GM12864 (cell line): ENCODE data around the gene SYT12.

ENCODE experiments used
- DNase-seq: peaks from one replicate; pipeline ENCODE4 v3.0.0-alpha.2; 2011; ENCODE audit warnings: low read depth
- H3K4me3 ChIP-seq: 2 replicates; pipeline ENCODE4 v1.5.1; 2011; ENCODE audit warnings: mild to moderate bottlenecking, low read depth, low read length, control low read depth
- CTCF ChIP-seq: IDR thresholded peaks from 2 replicates; pipeline ENCODE4 v1.5.1; 2011; ENCODE audit warnings: low read depth, mild to moderate bottlenecking, moderate library complexity, low read length, control low read depth, inconsistent platforms; ENCODE audit errors: missing control alignments

The SYT12 gene

GRCh38 chr11:67050139-67050538 lies 27.2 kb downstream of the SYT12 start:
- DNase-seq, result no peak
- no peak overlapping the region for H3K4me3 ChIP-seq
- TF ChIP-seq CTCF, result no peak

- H3K4me3 ChIP-seq, result no peak overlapping the region
- TF ChIP-seq CTCF, result no peak
- DNase-seq, result no peak
Measured at GRCh38 chr11:67051180-67051893, 28.4 kb downstream of the SYT12 start.

- no peak for DNase-seq
- H3K4me3 ChIP-seq, result no peak overlapping the region
- TF ChIP-seq CTCF, result no peak
Measured at GRCh38 chr11:67051945-67052488, 29.1 kb downstream of the SYT12 start.

- H3K4me3 ChIP-seq, result no peak overlapping the region
- no peak for TF ChIP-seq CTCF
- no peak for DNase-seq
Measured at GRCh38 chr11:67052891-67053290, 30.0 kb downstream of the SYT12 start.

- peak; percentile 86 for TF ChIP-seq CTCF
- DNase-seq, result no peak
- H3K4me3 ChIP-seq, result no peak overlapping the region
Measured at GRCh38 chr11:67053896-67054329, 31.0 kb downstream of the SYT12 start.

GRCh38 chr11:67054346-67054835 lies 31.5 kb downstream of the SYT12 start:
- no peak for DNase-seq
- no peak for TF ChIP-seq CTCF
- no peak overlapping the region for H3K4me3 ChIP-seq
